Measurements from ENCODE around the gene CNGA2.

GRCh38 chrX:151687635-151688034, 46.9 kb upstream of the CNGA2 start:
- TF ChIP-seq CTCF (IDR thresholded peaks at IDR 0.05; ENCODE audit: extremely low read depth in 1 of 2, insufficient read depth in 1 of 2, low read depth in 1 of 2, low read length in 2 of 2) (no peak), POLR2AphosphoS5 (IDR thresholded peaks at IDR 0.05; ENCODE audit: insufficient read depth, low read depth, low read length) (no peak), POLR2A (IDR thresholded peaks at IDR 0.05; ENCODE audit: low read depth, low read length) (no peak), JUN (IDR thresholded peaks at IDR 0.05; ENCODE audit: borderline replicate concordance, insufficient read depth, insufficient read length, low read depth) (no peak), EZH2 (IDR thresholded peaks at IDR 0.05; ENCODE audit: borderline replicate concordance, low read depth, low read length, severe bottlenecking) (no peak), GATA2 (IDR thresholded peaks at IDR 0.05; ENCODE audit: insufficient read depth, insufficient read length, low read depth, low read length) (no peak), MYC (IDR thresholded peaks at IDR 0.05; ENCODE audit: low read depth, low read length) (no peak)
- TF ChIP-seq, protein P1, sequence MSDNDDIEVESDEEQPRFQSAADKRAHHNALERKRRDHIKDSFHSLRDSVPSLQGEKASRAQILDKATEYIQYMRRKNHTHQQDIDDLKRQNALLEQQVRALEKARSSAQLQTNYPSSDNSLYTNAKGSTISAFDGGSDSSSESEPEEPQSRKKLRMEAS (IDR thresholded peaks at IDR 0.05; ENCODE audit: insufficient read depth, insufficient read length): no peak
